HEK293 (cell line): ENCODE measurements around the gene PEX7.

ENCODE experiments used
- CTCF ChIA-PET: fragments of 350-600 bp; formaldehyde crosslinking; extraction: SDS; loops from one replicate; lab custom pipeline; 2021; ENCODE audit warnings: antibody characterized with exemption; lab: Yijun Ruan, JAX
- POLR2A ChIA-PET: fragments of 300-600 bp; formaldehyde crosslinking; extraction: SDS; loops from one replicate; lab custom pipeline; 2020; ENCODE audit warnings: antibody characterized with exemption, inconsistent platforms; lab: Yijun Ruan, JAX
- H3K27ac ChIP-seq: fragments of 200-500 bp; sonication (Bioruptor generic); 2 replicates; pipeline ENCODE4 v1.5.1; 2014; ENCODE audit warnings: low read depth, low read length, control low read depth, inconsistent platforms; ENCODE audit errors: extremely low read depth
- H3K36me3 ChIP-seq, 2 experiments: fragments of 200-500 bp in 1 of 2; sonication (Bioruptor generic) in 1 of 2; 1 replicate in 1 of 2; 2 replicates in 1 of 2; pipeline ENCODE4 v1.5.1; 2014 to 2017; ENCODE audit warnings: inconsistent platforms in 2 of 2, low read length in 2 of 2; ENCODE audit not compliant: control insufficient read depth in 2 of 2, insufficient read depth in 1 of 2
- H3K4me1 ChIP-seq: fragments of 200-500 bp; sonication (Bioruptor generic); 2 replicates; pipeline ENCODE4 v1.5.1; 2014; ENCODE audit warnings: mild to moderate bottlenecking, low read length, inconsistent platforms; ENCODE audit not compliant: control insufficient read depth, insufficient read depth
- H3K4me3 ChIP-seq: 2 replicates; pipeline ENCODE4 v1.5.1; 2011; ENCODE audit warnings: low read depth, mild to moderate bottlenecking, control low read depth, low read length, moderate library complexity
- H3K9me3 ChIP-seq: fragments of 200-500 bp; sonication (Bioruptor generic); 2 replicates; pipeline ENCODE4 v1.5.1; 2014; ENCODE audit warnings: low read depth, low read length, inconsistent platforms; ENCODE audit not compliant: control insufficient read depth, insufficient read depth
- FEZF1 ChIP-seq: fragments of 450-650 bp; formaldehyde crosslinking; IDR thresholded peaks from 2 replicates; pipeline ENCODE4 v1.5.1; 2016; ENCODE audit warnings: missing biosample characterization, missing genetic modification characterization
- INSM2 ChIP-seq: fragments of 450-650 bp; formaldehyde crosslinking; IDR thresholded peaks from 2 replicates; pipeline ENCODE4 v1.5.1; 2016; ENCODE audit warnings: missing biosample characterization, missing genetic modification characterization
- PRDM6 ChIP-seq: fragments of 450-650 bp; formaldehyde crosslinking; IDR thresholded peaks from 2 replicates; pipeline ENCODE4 v1.5.1; 2017; ENCODE audit warnings: missing biosample characterization, missing genetic modification characterization
- RBAK ChIP-seq: fragments of 450-650 bp; formaldehyde crosslinking; IDR thresholded peaks from 2 replicates; pipeline ENCODE4 v1.5.1; 2016; ENCODE audit warnings: missing biosample characterization, missing genetic modification characterization
- SCRT2 ChIP-seq: fragments of 450-650 bp; formaldehyde crosslinking; IDR thresholded peaks from 2 replicates; pipeline ENCODE4 v1.5.1; 2016; ENCODE audit warnings: missing biosample characterization, missing genetic modification characterization
- TCF7L2 ChIP-seq: IDR thresholded peaks from 2 replicates; pipeline ENCODE4 v1.6.1; 2011; ENCODE audit warnings: low read depth, mild to moderate bottlenecking, inconsistent platforms, low read length, moderate library complexity, borderline replicate concordance
- ZBTB44 ChIP-seq: fragments of 450-650 bp; IDR thresholded peaks from 2 replicates; pipeline ENCODE4 v1.5.1; 2018; ENCODE audit warnings: missing biosample characterization, mild to moderate bottlenecking, missing genetic modification characterization
- ZIC2 ChIP-seq: fragments of 450-650 bp; formaldehyde crosslinking; IDR thresholded peaks from 2 replicates; pipeline ENCODE4 v1.5.1; 2016; ENCODE audit warnings: missing biosample characterization, missing genetic modification characterization
- ZNF138 ChIP-seq: fragments of 450-650 bp; formaldehyde crosslinking; IDR thresholded peaks from 2 replicates; pipeline ENCODE4 v1.5.1; 2016; ENCODE audit warnings: missing biosample characterization, missing genetic modification characterization, borderline replicate concordance
- ZNF302 ChIP-seq: fragments of 450-650 bp; formaldehyde crosslinking; IDR thresholded peaks from 2 replicates; pipeline ENCODE4 v1.5.1; 2016; ENCODE audit warnings: missing biosample characterization, missing genetic modification characterization, low read depth
- ZNF391 ChIP-seq: fragments of 450-650 bp; formaldehyde crosslinking; IDR thresholded peaks from 2 replicates; pipeline ENCODE4 v1.5.1; 2016; ENCODE audit warnings: low read depth, missing biosample characterization, missing genetic modification characterization, borderline replicate concordance
- ZNF404 ChIP-seq: fragments of 450-650 bp; formaldehyde crosslinking; IDR thresholded peaks from 2 replicates; pipeline ENCODE4 v1.5.1; 2017; ENCODE audit warnings: missing biosample characterization, missing genetic modification characterization
- ZNF426 ChIP-seq: fragments of 450-650 bp; formaldehyde crosslinking; IDR thresholded peaks from 2 replicates; pipeline ENCODE4 v1.5.1; 2017; ENCODE audit warnings: missing biosample characterization, missing genetic modification characterization, mild to moderate bottlenecking, inconsistent platforms, moderate library complexity
- ZNF48 ChIP-seq: fragments of 450-650 bp; formaldehyde crosslinking; IDR thresholded peaks from 2 replicates; pipeline ENCODE4 v1.5.1; 2016; ENCODE audit warnings: missing biosample characterization, missing genetic modification characterization
- ZNF548 ChIP-seq: fragments of 450-650 bp; formaldehyde crosslinking; IDR thresholded peaks from 2 replicates; pipeline ENCODE4 v1.5.1; 2016; ENCODE audit warnings: missing biosample characterization, missing genetic modification characterization
- ZNF664 ChIP-seq: fragments of 450-650 bp; formaldehyde crosslinking; IDR thresholded peaks from 2 replicates; pipeline ENCODE4 v1.5.1; 2016; ENCODE audit warnings: missing biosample characterization, missing genetic modification characterization
- ZNF747 ChIP-seq: fragments of 450-650 bp; formaldehyde crosslinking; IDR thresholded peaks from 2 replicates; pipeline ENCODE4 v1.5.1; 2016; ENCODE audit warnings: missing biosample characterization, missing genetic modification characterization
- ZNF837 ChIP-seq: fragments of 450-650 bp; formaldehyde crosslinking; IDR thresholded peaks from 2 replicates; pipeline ENCODE4 v1.5.1; 2016; ENCODE audit warnings: missing biosample characterization, missing genetic modification characterization
- ZSCAN30 ChIP-seq: fragments of 450-650 bp; IDR thresholded peaks from 2 replicates; pipeline ENCODE4 v1.5.1; 2018; ENCODE audit warnings: missing biosample characterization, mild to moderate bottlenecking, missing genetic modification characterization, moderate library complexity
- TF ChIP-seq, protein P1 (sequence below): fragments of 450-650 bp; formaldehyde crosslinking; IDR thresholded peaks from 2 replicates; pipeline ENCODE4 v1.5.1; 2017; ENCODE audit warnings: missing biosample characterization, missing genetic modification characterization
- TF ChIP-seq, protein P2 (sequence below): fragments of 450-650 bp; formaldehyde crosslinking; IDR thresholded peaks from 2 replicates; pipeline ENCODE4 v1.5.1; 2017; ENCODE audit warnings: missing biosample characterization, missing genetic modification characterization
- TF ChIP-seq, protein P3 (sequence below): fragments of 450-650 bp; formaldehyde crosslinking; conservative IDR thresholded peaks from 2 replicates; pipeline ENCODE4 v1.5.1; 2016; ENCODE audit warnings: low read depth, missing biosample characterization, missing genetic modification characterization

PEX7 gene

GRCh38 chr6:136886091-136886490 is 63.7 kb downstream of the PEX7 start:
- H3K27ac ChIP-seq, result no peak overlapping the region
- no peak overlapping the region for H3K4me3 ChIP-seq
- TF ChIP-seq ZNF404 (no peak), ZNF138 (tag by site-specific recombination) (no peak), ZNF548 (tag by site-specific recombination) (no peak), ZNF664 (tag by site-specific recombination) (peak; percentile 84), ZNF837 (no peak), INSM2 (tag by site-specific recombination) (no peak)
- ChIA-PET CTCF (interaction anchor here (0.6 to 7.5 kb wide), 3 partner anchors 11 to 568 kb away, joined by 3 to 33 read pairs (median 3); no protein-coding TSS in a partner anchor), POLR2A (no interaction called here)
- H3K36me3 ChIP-seq, result no peaks in the 10 kb centered on the region
- no peaks in the 10 kb centered on the region for H3K9me3 ChIP-seq
- H3K4me1 ChIP-seq, result peaks cover 24% of the 10 kb centered on the region

DNA sequence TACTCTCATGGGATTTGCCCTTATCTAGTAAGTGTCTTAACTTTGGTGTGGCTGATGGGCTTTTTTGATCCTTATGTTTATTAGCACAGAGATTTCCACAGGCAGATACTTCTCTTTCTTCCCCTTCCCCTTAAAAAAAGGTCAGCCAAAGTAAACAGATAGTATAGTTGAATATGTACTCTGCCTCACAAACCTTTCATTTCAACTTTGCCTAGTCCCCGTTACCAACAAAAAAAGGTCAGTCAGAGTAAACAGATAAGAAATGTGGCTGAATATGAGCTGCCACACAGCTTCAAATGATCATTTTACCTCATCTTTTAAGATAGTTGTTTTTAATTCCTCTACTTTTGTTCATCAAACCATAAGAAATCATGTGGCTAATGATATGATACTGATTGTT is 65.6 kb downstream of the PEX7 start:
- CTCF ChIA-PET, result interaction anchor here (0.5 to 7.5 kb wide), 5 partner anchors 10 to 1056 kb away, joined by 3 to 33 read pairs (median 3); no protein-coding TSS in a partner anchor
- no peaks in the 10 kb centered on the region for H3K9me3 ChIP-seq
- H3K4me1 ChIP-seq, result peaks cover 24% of the 10 kb centered on the region
- POLR2A ChIA-PET, result no interaction called here
- no peaks in the 10 kb centered on the region for H3K36me3 ChIP-seq
- no peak overlapping the region for H3K27ac ChIP-seq
- no peak overlapping the region for H3K4me3 ChIP-seq
- no peak for TF ChIP-seq ZNF426
- TF ChIP-seq, protein P1, sequence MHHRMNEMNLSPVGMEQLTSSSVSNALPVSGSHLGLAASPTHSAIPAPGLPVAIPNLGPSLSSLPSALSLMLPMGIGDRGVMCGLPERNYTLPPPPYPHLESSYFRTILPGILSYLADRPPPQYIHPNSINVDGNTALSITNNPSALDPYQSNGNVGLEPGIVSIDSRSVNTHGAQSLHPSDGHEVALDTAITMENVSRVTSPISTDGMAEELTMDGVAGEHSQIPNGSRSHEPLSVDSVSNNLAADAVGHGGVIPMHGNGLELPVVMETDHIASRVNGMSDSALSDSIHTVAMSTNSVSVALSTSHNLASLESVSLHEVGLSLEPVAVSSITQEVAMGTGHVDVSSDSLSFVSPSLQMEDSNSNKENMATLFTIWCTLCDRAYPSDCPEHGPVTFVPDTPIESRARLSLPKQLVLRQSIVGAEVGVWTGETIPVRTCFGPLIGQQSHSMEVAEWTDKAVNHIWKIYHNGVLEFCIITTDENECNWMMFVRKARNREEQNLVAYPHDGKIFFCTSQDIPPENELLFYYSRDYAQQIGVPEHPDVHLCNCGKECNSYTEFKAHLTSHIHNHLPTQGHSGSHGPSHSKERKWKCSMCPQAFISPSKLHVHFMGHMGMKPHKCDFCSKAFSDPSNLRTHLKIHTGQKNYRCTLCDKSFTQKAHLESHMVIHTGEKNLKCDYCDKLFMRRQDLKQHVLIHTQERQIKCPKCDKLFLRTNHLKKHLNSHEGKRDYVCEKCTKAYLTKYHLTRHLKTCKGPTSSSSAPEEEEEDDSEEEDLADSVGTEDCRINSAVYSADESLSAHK (tag by site-specific recombination), result no peak
- TF ChIP-seq ZNF391 (tag by site-specific recombination), result no peak
- TF ChIP-seq ZNF48 (tag by site-specific recombination), result no peak
- no peak for TF ChIP-seq ZSCAN30 (tag by site-specific recombination)
- TF ChIP-seq ZNF302 (tag by site-specific recombination), result no peak
- TF ChIP-seq TCF7L2, result peak; percentile 86
- TF ChIP-seq PRDM6 (tag by site-specific recombination), result peak; percentile 85
- TF ChIP-seq, protein P2, sequence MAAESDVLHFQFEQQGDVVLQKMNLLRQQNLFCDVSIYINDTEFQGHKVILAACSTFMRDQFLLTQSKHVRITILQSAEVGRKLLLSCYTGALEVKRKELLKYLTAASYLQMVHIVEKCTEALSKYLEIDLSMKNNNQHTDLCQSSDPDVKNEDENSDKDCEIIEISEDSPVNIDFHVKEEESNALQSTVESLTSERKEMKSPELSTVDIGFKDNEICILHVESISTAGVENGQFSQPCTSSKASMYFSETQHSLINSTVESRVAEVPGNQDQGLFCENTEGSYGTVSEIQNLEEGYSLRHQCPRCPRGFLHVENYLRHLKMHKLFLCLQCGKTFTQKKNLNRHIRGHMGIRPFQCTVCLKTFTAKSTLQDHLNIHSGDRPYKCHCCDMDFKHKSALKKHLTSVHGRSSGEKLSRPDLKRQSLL, result no peak
- no peak for TF ChIP-seq ZBTB44 (tag by site-specific recombination)
- no peak for TF ChIP-seq SCRT2 (tag by site-specific recombination)
- TF ChIP-seq, protein P3, sequence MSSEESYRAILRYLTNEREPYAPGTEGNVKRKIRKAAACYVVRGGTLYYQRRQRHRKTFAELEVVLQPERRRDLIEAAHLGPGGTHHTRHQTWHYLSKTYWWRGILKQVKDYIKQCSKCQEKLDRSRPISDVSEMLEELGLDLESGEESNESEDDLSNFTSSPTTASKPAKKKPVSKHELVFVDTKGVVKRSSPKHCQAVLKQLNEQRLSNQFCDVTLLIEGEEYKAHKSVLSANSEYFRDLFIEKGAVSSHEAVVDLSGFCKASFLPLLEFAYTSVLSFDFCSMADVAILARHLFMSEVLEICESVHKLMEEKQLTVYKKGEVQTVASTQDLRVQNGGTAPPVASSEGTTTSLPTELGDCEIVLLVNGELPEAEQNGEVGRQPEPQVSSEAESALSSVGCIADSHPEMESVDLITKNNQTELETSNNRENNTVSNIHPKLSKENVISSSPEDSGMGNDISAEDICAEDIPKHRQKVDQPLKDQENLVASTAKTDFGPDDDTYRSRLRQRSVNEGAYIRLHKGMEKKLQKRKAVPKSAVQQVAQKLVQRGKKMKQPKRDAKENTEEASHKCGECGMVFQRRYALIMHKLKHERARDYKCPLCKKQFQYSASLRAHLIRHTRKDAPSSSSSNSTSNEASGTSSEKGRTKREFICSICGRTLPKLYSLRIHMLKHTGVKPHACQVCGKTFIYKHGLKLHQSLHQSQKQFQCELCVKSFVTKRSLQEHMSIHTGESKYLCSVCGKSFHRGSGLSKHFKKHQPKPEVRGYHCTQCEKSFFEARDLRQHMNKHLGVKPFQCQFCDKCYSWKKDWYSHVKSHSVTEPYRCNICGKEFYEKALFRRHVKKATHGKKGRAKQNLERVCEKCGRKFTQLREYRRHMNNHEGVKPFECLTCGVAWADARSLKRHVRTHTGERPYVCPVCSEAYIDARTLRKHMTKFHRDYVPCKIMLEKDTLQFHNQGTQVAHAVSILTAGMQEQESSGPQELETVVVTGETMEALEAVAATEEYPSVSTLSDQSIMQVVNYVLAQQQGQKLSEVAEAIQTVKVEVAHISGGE, result no peak
- no peak for TF ChIP-seq RBAK (tag by site-specific recombination)
- peak; percentile 88 for TF ChIP-seq FEZF1 (tag by site-specific recombination)
- TF ChIP-seq ZNF747, result no peak
- no peak for TF ChIP-seq ZIC2 (tag by site-specific recombination)
